GM21360 (cell line): ENCODE measurements around the gene XYLT1.
"Not testable (repeated sequence)": the region's sequence is repeated elsewhere in the genome, so short reads cannot be mapped to it uniquely, and the experiment has no call there.

Experiments
- ATAC-seq: cut with Tn5 transposase; IDR thresholded peaks from one replicate; pipeline ENCODE4 v1.9.1; 2021; ENCODE audit warnings: mild to moderate bottlenecking, moderate library complexity; ENCODE audit not compliant: unreplicated experiment

Gene XYLT1

GRCh38 chr16:17342031-17342430, 128.7 kb downstream of the XYLT1 start:
- ATAC-seq = no peak

- no peak for ATAC-seq
Observed at GRCh38 chr16:17340804-17341203, 130.0 kb downstream of the XYLT1 start.

GRCh38 chr16:17339764-17340541, 130.8 kb downstream of the XYLT1 start:
- ATAC-seq = no peak

- ATAC-seq = no peak
Observed at GRCh38 chr16:17338244-17338643, 132.5 kb downstream of the XYLT1 start.

- ATAC-seq = no peak
Observed at GRCh38 chr16:17336530-17336900, 134.2 kb downstream of the XYLT1 start.

- no peak for ATAC-seq
Observed at GRCh38 chr16:17335826-17336529, 134.8 kb downstream of the XYLT1 start.

GRCh38 chr16:17335406-17335805, 135.4 kb downstream of the XYLT1 start:
- ATAC-seq = not testable (repeated sequence)

GRCh38 chr16:17334096-17334495, 136.7 kb downstream of the XYLT1 start:
- no peak for ATAC-seq

- no peak for ATAC-seq
Observed at GRCh38 chr16:17333229-17333628, 137.5 kb downstream of the XYLT1 start.

GRCh38 chr16:17331991-17332390, 138.8 kb downstream of the XYLT1 start:
- ATAC-seq = no peak

GRCh38 chr16:17331071-17331607, 139.6 kb downstream of the XYLT1 start:
- no peak for ATAC-seq

- no peak for ATAC-seq
Observed at GRCh38 chr16:17330044-17330443, 140.7 kb downstream of the XYLT1 start.

- no peak for ATAC-seq
Observed at GRCh38 chr16:17329391-17329790, 141.4 kb downstream of the XYLT1 start.

- ATAC-seq = no peak
Observed at GRCh38 chr16:17328932-17329331, 141.8 kb downstream of the XYLT1 start.

GRCh38 chr16:17327664-17328335, 143.0 kb downstream of the XYLT1 start:
- no peak for ATAC-seq

GRCh38 chr16:17325476-17326143, 145.2 kb downstream of the XYLT1 start:
- no peak for ATAC-seq

- no peak for ATAC-seq
Observed at GRCh38 chr16:17324451-17324850, 146.3 kb downstream of the XYLT1 start.

GRCh38 chr16:17323171-17323570, 147.6 kb downstream of the XYLT1 start:
- no peak for ATAC-seq

- ATAC-seq = no peak
Observed at GRCh38 chr16:17321824-17322223, 148.9 kb downstream of the XYLT1 start.

GRCh38 chr16:17320009-17320408, 150.8 kb downstream of the XYLT1 start:
- ATAC-seq = no peak

GRCh38 chr16:17318238-17318637, 152.5 kb downstream of the XYLT1 start:
- ATAC-seq = no peak
